DOHH2 (cell line): ENCODE data around the gene RASA4B.
"Not testable (repeated sequence)": the region's sequence is repeated elsewhere in the genome, so short reads cannot be mapped to it uniquely, and the experiment has no call there.

ENCODE experiments used
- CTCF ChIP-seq: fragments of 200-600 bp; sonication (generic); IDR thresholded peaks from one replicate; pipeline ENCODE4 v1.5.1; 2014; ENCODE audit warnings: antibody characterized with exemption, mild to moderate bottlenecking, low read depth, low read length; ENCODE audit not compliant: poor library complexity, severe bottlenecking
- EZH2phosphoT487 ChIP-seq: fragments of 200-600 bp; sonication (generic); IDR thresholded peaks from 2 replicates; pipeline ENCODE4 v1.6.1; 2017; ENCODE audit warnings: borderline replicate concordance, mild to moderate bottlenecking, antibody characterized with exemption, low read length, moderate library complexity, mixed read lengths

GRCh38 chr7:102474736-102475435, 42.7 kb downstream of the RASA4B start:
- not testable (repeated sequence) for TF ChIP-seq CTCF, EZH2phosphoT487
